Measurements from ENCODE around the gene PTH2. TPM values are rescaled to one million over a fixed set of nuclear protein-coding genes. Genes with fewer than 3 reads are reported as not detected.

Gene PTH2
- polyA plus RNA-seq, 1 donor (not counting 4 experiments of a cell fraction or from before 2014, with no cell fraction given), result not detected

DNA sequence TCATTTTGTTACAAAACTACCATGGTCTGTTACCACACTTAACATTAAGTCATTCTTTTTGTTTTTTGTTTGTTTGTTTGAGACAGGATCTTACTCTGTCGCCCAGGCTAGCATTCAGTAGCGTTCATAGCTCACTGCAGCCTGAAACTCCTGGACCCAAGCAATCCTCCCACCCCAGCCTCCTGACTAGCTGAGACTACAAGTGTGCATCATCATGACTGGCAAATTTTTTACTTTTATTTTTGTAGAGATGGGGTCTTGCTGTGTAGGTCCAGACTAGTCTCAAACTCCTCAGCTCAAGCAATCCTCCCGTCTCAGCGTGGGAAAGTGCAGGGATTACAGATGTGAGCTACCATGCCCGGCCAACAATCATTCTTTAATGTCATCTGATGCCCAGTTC, 33.1 kb upstream of the PTH2 start:
- dilution Hi-C loops (cut with MboI; ENCODE audit: extremely low pct_ligation_motif_present, low sequenced_read_pairs), result no loop called here
- Histone ChIP-seq H3K4me3 (ENCODE audit: control insufficient read depth in 2 of 3, extremely low read depth in 1 of 3, insufficient read depth in 2 of 3, low read depth in 1 of 3, low read length in 3 of 3) (no peak overlapping the region), H4K20me1 (ENCODE audit: control insufficient read depth, extremely low read depth, insufficient read depth, low read length) (no peaks in the 10 kb centered on the region), H3K9me1 (ENCODE audit: control insufficient read depth, extremely low read depth, insufficient read depth, low read length) (no peaks in the 10 kb centered on the region), H3K4me2 (ENCODE audit: control insufficient read depth, extremely low read depth, insufficient read depth, low read depth, low read length) (no peak overlapping the region), H3K27me3 (ENCODE audit: control insufficient read depth, extremely low read depth, insufficient read depth, low read length) (no peaks in the 10 kb centered on the region), H3K79me2 (ENCODE audit: control insufficient read depth, insufficient read depth, low read length) (peaks cover 11% of the 10 kb centered on the region), H3K27ac (ENCODE audit: control insufficient read depth, insufficient read depth, low read length) (no peak overlapping the region), H3K9ac (ENCODE audit: control insufficient read depth, extremely low read depth, insufficient read depth, low read length) (no peak overlapping the region), H3K36me3 (ENCODE audit: control insufficient read depth in 2 of 2, extremely low read depth in 1 of 2, insufficient read depth in 2 of 2, low read length in 2 of 2) (peaks cover 4 to 5% of the 10 kb centered on the region in 2 experiments), H3K9me3 (ENCODE audit: control insufficient read depth, low read depth, low read length) (no peaks in the 10 kb centered on the region), H3K4me1 (ENCODE audit: control insufficient read depth, extremely low read depth, insufficient read depth, low read length) (peaks cover 9% of the 10 kb centered on the region), H2AFZ (ENCODE audit: control insufficient read depth, low read length) (no peak overlapping the region)
- no peak for FAIRE-seq
- no peak for DNase-seq (ENCODE audit: low read depth, low spot score)
- TF ChIP-seq EZH2 (IDR thresholded peaks at IDR 0.05; ENCODE audit: low read length) (no peak), CTCF (optimal IDR thresholded peaks at IDR 0.05 in 1 of 3, IDR thresholded peaks at IDR 0.05 in 1 of 3, conservative IDR thresholded peaks at IDR 0.05 in 1 of 3; ENCODE audit: extremely low read depth in 1 of 3, insufficient read depth in 2 of 3, low read length in 3 of 3) (no peak)

DNA sequence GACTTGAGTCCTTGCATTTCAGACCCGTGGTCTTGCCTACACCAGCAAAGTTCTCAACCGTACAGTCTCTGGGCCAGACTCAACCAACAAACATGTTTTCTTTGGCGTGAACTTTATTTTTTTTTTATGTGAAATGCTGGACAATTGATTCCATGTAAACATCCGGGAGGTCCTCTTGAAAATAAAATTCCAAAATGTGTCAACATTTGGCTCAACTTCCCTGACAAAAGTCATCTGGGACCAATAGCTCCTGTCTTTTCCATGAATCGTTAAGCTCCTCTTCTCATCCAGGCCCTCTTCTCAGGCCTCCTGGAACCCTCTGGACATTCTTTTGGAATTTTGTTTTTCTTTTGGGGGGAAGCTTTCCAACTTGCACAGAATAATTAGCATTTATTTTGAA, 32.5 kb upstream of the PTH2 start:
- no peak overlapping the region for H3K4me2 ChIP-seq (ENCODE audit: control insufficient read depth, extremely low read depth, insufficient read depth, low read depth, low read length)
- H3K9ac ChIP-seq (ENCODE audit: control insufficient read depth, extremely low read depth, insufficient read depth, low read length), result no peak overlapping the region
- no peak overlapping the region for H3K27ac ChIP-seq (ENCODE audit: control insufficient read depth, insufficient read depth, low read length)
- H3K4me3 ChIP-seq (ENCODE audit: control insufficient read depth in 2 of 3, extremely low read depth in 1 of 3, insufficient read depth in 2 of 3, low read depth in 1 of 3, low read length in 3 of 3), result no peak overlapping the region
- H3K36me3 ChIP-seq (ENCODE audit: control insufficient read depth in 2 of 2, extremely low read depth in 1 of 2, insufficient read depth in 2 of 2, low read length in 2 of 2), result peaks cover 4 to 5% of the 10 kb centered on the region in 2 experiments
- H3K27me3 ChIP-seq (ENCODE audit: control insufficient read depth, extremely low read depth, insufficient read depth, low read length), result no peaks in the 10 kb centered on the region
- dilution Hi-C loops (cut with MboI; ENCODE audit: extremely low pct_ligation_motif_present, low sequenced_read_pairs), result no loop called here
- no peaks in the 10 kb centered on the region for H4K20me1 ChIP-seq (ENCODE audit: control insufficient read depth, extremely low read depth, insufficient read depth, low read length)
- DNase-seq (ENCODE audit: low read depth, low spot score) (no peak), FAIRE-seq (no peak)
- H3K79me2 ChIP-seq (ENCODE audit: control insufficient read depth, insufficient read depth, low read length), result peaks cover 13% of the 10 kb centered on the region
- H3K4me1 ChIP-seq (ENCODE audit: control insufficient read depth, extremely low read depth, insufficient read depth, low read length), result peaks cover 10% of the 10 kb centered on the region
- TF ChIP-seq EZH2 (IDR thresholded peaks at IDR 0.05; ENCODE audit: low read length) (no peak), CTCF (optimal IDR thresholded peaks at IDR 0.05 in 1 of 3, IDR thresholded peaks at IDR 0.05 in 1 of 3, conservative IDR thresholded peaks at IDR 0.05 in 1 of 3; ENCODE audit: extremely low read depth in 1 of 3, insufficient read depth in 2 of 3, low read length in 3 of 3) (no peak)
- no peak overlapping the region for H2AFZ ChIP-seq (ENCODE audit: control insufficient read depth, low read length)
- H3K9me3 ChIP-seq (ENCODE audit: control insufficient read depth, low read depth, low read length), result no peaks in the 10 kb centered on the region
- H3K9me1 ChIP-seq (ENCODE audit: control insufficient read depth, extremely low read depth, insufficient read depth, low read length), result no peaks in the 10 kb centered on the region

Data from keratinocyte (primary cell).